Kidney epithelial cell (primary cell): ENCODE data around the gene KIF13A. TPM values are rescaled to one million over a fixed set of nuclear protein-coding genes. Genes with fewer than 3 reads are reported as not detected.

ENCODE experiments used
- DNase-seq: peaks from one replicate; pipeline ENCODE4 v3.0.0-alpha.2; 2010; ENCODE audit warnings: low read depth
- H3K27me3 ChIP-seq: 2 replicates; pipeline ENCODE4 v1.6.0; 2011; ENCODE audit warnings: low read length; ENCODE audit not compliant: control insufficient read depth, insufficient read depth
- H3K36me3 ChIP-seq: 2 replicates; pipeline ENCODE4 v1.5.1; 2011; ENCODE audit warnings: low read length; ENCODE audit not compliant: control insufficient read depth, insufficient read depth
- H3K4me3 ChIP-seq: 2 replicates; pipeline ENCODE4 v1.5.1; 2011; ENCODE audit warnings: low read depth, mild to moderate bottlenecking, control low read depth, low read length
- total RNA-seq: library from RNA; depleted of rRNA; stranded (reverse); fragments of >200 nt; gene quantifications from 2 replicates; pipeline ENCODE4 v1.2.3, GENCODE V29; 2015
- TF ChIP-seq, protein P1 (sequence below): IDR thresholded peaks from 2 replicates; pipeline ENCODE4 v1.5.1; 2011; ENCODE audit warnings: mild to moderate bottlenecking, moderate library complexity, low read length, control low read depth, inconsistent platforms; ENCODE audit not compliant: insufficient read depth, poor library complexity, severe bottlenecking

The KIF13A gene
- total RNA-seq, 1 donor from 2014 or later, result 30.9 TPM

DNA sequence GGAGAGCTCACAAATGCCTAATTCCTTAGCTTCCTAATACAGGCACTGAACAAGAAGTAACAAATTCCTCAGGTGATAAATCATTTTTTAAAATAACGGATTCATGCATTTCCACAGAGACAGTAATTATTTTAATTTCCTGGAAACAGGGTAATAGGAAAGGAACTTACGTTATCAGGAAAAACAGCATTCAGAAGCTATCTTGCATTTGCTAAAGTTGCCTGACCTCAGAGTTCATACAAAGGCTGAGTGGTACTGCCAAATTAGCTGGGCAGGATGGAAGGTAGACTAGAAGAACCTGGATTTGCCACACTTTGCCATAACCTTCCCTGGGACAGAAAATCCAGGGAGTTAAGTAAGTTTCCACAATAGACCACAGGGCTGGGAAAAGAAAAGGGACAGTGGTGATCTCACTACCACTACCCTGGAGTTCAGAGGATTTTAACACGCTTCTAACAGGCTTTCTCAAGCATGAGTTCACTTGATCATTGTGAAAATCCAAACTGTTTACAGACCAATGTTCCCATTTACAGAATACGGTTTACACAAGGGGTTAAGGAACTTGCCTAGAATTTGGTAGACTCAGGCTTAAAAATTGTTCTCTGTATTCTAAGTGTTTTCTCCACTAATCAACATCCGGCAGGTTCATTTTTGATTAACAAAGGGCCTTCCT, 57.0 kb downstream of the KIF13A start:
- DNase-seq, result no peak
- TF ChIP-seq, protein P1, sequence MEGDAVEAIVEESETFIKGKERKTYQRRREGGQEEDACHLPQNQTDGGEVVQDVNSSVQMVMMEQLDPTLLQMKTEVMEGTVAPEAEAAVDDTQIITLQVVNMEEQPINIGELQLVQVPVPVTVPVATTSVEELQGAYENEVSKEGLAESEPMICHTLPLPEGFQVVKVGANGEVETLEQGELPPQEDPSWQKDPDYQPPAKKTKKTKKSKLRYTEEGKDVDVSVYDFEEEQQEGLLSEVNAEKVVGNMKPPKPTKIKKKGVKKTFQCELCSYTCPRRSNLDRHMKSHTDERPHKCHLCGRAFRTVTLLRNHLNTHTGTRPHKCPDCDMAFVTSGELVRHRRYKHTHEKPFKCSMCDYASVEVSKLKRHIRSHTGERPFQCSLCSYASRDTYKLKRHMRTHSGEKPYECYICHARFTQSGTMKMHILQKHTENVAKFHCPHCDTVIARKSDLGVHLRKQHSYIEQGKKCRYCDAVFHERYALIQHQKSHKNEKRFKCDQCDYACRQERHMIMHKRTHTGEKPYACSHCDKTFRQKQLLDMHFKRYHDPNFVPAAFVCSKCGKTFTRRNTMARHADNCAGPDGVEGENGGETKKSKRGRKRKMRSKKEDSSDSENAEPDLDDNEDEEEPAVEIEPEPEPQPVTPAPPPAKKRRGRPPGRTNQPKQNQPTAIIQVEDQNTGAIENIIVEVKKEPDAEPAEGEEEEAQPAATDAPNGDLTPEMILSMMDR, result no peak

DNA sequence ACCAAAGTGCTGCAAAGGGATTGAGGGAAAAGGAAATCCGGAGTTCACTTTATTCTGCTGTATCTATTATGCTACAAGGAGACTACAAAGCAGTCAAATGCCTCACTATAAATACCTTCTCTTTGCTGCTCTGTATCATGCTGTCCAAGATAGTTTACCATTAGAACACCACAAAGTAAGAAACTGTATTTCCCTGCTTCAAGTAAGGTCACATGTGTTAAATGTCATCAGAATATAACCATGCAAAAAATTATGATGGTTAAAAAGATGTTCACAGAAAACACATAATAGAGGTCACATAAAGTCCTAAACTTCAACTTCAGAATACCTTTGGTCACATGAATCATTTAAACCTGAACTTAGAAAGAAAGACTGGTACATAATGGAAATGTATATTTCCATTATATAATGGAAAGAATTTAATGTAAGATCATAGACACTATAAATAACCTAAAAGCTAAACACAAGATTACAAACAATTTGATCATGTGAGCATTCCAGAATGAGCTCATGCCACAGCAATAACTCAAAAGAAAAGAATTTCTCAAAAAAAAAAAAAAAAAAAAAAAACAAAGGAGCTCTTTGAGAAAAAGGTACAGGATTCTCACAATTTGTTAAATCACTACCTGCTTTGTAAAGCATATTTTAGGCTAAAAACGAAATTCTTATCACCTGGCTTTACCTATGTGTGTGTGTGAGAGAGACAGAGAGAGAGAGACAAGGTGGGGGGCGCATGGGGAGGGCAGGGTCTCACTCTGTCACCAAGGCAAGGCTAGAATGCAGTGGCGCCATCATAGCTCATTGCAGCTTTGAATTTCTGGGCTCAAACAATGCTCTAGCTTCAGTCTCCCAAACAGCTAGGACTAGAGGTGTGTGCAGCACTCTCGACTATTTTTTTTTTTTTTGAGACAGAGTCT, 58.7 kb downstream of the KIF13A start:
- Histone ChIP-seq H3K4me3 (no peak overlapping the region), H3K27me3 (no peaks in the 10 kb centered on the region), H3K36me3 (no peaks in the 10 kb centered on the region)
- no peak for DNase-seq
- TF ChIP-seq, protein P1, result no peak

More for the DNA sequence above, 57.0 kb downstream of the KIF13A start:
- Histone ChIP-seq H3K36me3 (no peaks in the 10 kb centered on the region), H3K27me3 (no peaks in the 10 kb centered on the region), H3K4me3 (no peak overlapping the region)

DNA sequence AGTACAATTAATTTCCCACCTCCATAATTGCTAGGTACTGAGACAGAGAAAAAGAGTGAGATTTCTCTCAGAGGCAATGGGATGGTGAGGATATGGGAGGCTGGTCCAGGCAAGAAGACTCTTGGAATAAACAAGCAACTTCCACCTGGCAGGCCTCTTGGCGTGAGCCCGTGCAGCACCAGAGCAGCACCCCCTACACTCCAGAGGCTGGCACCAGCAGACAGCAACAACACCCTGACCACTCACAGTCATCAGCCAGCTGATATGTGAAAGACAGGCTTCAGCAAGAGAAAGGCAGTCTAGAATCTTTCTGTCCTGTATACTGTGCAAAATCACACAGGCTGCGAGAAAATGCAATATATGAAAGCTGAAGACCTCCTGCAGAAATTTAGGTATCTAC, 59.7 kb downstream of the KIF13A start:
- Histone ChIP-seq H3K4me3 (no peak overlapping the region), H3K36me3 (no peaks in the 10 kb centered on the region), H3K27me3 (no peaks in the 10 kb centered on the region)
- DNase-seq, result no peak
- TF ChIP-seq, protein P1, result no peak

DNA sequence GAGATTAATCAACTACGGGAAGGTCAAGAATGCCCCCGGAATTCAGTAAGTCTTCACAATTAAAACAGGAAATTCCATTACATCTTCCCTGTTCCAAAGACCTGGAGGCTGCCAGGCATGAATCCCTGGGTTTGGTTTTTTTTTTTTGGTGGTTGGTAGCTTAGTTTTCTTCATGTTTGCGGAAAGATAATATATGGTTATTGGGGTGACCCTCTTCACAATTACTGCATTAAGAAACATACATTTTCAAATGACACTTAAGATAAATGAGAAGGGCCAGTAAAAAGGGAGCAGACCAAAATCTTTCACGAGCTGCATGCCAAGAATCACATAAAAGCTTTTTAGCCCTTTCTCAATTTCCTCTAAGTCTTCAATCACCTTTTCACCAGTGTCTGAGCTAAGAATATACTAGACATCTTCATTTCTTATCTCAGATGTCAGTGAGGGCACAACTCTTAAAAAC, 64.0 kb downstream of the KIF13A start:
- TF ChIP-seq, protein P1, result no peak
- H3K36me3 ChIP-seq, result no peaks in the 10 kb centered on the region
- no peak for DNase-seq
- H3K4me3 ChIP-seq, result no peak overlapping the region
- no peaks in the 10 kb centered on the region for H3K27me3 ChIP-seq

DNA sequence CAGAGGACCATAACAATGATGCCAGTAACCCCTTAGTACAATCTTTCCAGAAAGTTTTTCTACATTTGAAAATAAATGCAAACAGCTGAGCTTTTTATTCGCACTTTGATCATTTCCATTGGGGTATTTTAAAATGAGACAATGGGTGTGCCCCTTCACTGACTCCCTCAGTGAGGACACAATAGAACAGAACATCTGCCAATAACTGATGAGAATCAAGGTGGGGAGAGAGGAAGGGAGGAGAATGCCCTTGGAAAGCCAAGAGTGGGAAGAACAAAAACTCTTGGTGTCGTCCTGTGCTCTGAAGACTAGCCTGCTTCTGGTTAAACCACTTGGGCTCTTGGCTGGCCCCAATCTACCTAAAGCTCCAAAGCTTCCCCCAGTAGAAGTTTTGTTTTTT, 66.0 kb downstream of the KIF13A start:
- DNase-seq, result no peak
- Histone ChIP-seq H3K27me3 (no peaks in the 10 kb centered on the region), H3K36me3 (no peaks in the 10 kb centered on the region), H3K4me3 (no peak overlapping the region)
- TF ChIP-seq, protein P1, result no peak
